PC-3 (cell line): Measurements from ENCODE around the gene NUDT1. TPM values are rescaled to one million over a fixed set of nuclear protein-coding genes. Genes with fewer than 3 reads are reported as not detected.

Source experiments
- ATAC-seq: fragments of 200-7000 bp; cut with Tn5 transposase; 2 replicates; pipeline ENCODE4 v1.9.1; 2020; ENCODE audit warnings: mild to moderate bottlenecking, moderate library complexity
- BruUV-seq: library from RNA; stranded (reverse); fragments of 400-500 nt; replicated peaks from 2 replicates; lab custom pipeline; 2021; lab: Mats Ljungman, UMichigan
- CTCF ChIA-PET: fragments of 300-600 bp; sonication (Branson Sonifier 250); formaldehyde crosslinking; loops from one replicate; lab custom pipeline; 2022; ENCODE audit warnings: antibody characterized with exemption; lab: Charles Lee
- POLR2A ChIA-PET: fragments of 300-600 bp; sonication (Branson Sonifier 250); formaldehyde crosslinking; loops from one replicate; lab custom pipeline; 2022; ENCODE audit warnings: antibody characterized with exemption; ENCODE audit not compliant: unreplicated experiment; lab: Charles Lee
- DNase-seq: peaks from one replicate; pipeline ENCODE4 v3.0.0-alpha.2; 2015
- H2AFZ ChIP-seq: fragments of 300-600 bp; sonication (generic); 2 replicates; pipeline ENCODE4 v1.6.0; 2016; ENCODE audit warnings: antibody characterized with exemption, low read length
- H3F3A ChIP-seq: fragments of 300-600 bp; sonication (generic); one replicate; pipeline ENCODE4 v1.6.0; 2017; ENCODE audit warnings: antibody characterized with exemption, low read length, control low read depth, mild to moderate bottlenecking; ENCODE audit not compliant: unreplicated experiment
- H3K27ac ChIP-seq: fragments of 300-600 bp; sonication (generic); 2 replicates; pipeline ENCODE4 v1.5.1; 2016; ENCODE audit warnings: mild to moderate bottlenecking, low read length
- H3K27me3 ChIP-seq: fragments of 300-600 bp; sonication (generic); 2 replicates; pipeline ENCODE4 v1.6.1; 2016; ENCODE audit warnings: low read length, mixed read lengths
- H3K36me3 ChIP-seq: fragments of 300-600 bp; sonication (generic); 2 replicates; pipeline ENCODE4 v1.6.1; 2016; ENCODE audit warnings: low read depth, mixed run types, low read length, mixed read lengths
- H3K4me1 ChIP-seq: fragments of 300-600 bp; sonication (generic); 2 replicates; pipeline ENCODE4 v1.5.1; 2016; ENCODE audit warnings: low read length; ENCODE audit not compliant: insufficient read depth
- H3K4me2 ChIP-seq: fragments of 300-600 bp; sonication (generic); 2 replicates; pipeline ENCODE4 v1.6.0; 2016; ENCODE audit warnings: low read length
- H3K4me3 ChIP-seq: fragments of 300-600 bp; sonication (generic); 2 replicates; pipeline ENCODE4 v1.5.1; 2016; ENCODE audit warnings: mild to moderate bottlenecking, low read length, mixed read lengths
- H3K79me2 ChIP-seq: fragments of 300-600 bp; sonication (generic); 2 replicates; pipeline ENCODE4 v1.6.1; 2017; ENCODE audit warnings: low read length, mixed read lengths
- H3K9ac ChIP-seq: fragments of 300-600 bp; sonication (generic); 2 replicates; pipeline ENCODE4 v1.6.0; 2016; ENCODE audit warnings: mild to moderate bottlenecking, low read length
- H3K9me2 ChIP-seq: fragments of 300-600 bp; sonication (generic); replicated peaks from 2 replicates; pipeline ENCODE4 v1.6.1; 2016; ENCODE audit warnings: mixed run types, low read length, mixed read lengths
- H3K9me3 ChIP-seq: fragments of 300-600 bp; sonication (generic); 2 replicates; pipeline ENCODE4 v1.6.1; 2016; ENCODE audit warnings: low read length, mixed read lengths
- H4K20me1 ChIP-seq: fragments of 300-600 bp; sonication (generic); 2 replicates; pipeline ENCODE4 v1.6.1; 2016; ENCODE audit warnings: low read length, mixed read lengths
- CTCF ChIP-seq: fragments of 300-600 bp; sonication (generic); conservative IDR thresholded peaks from 2 replicates; pipeline ENCODE4 v1.5.1; 2017; ENCODE audit warnings: antibody characterized with exemption, low read depth, mild to moderate bottlenecking, low read length
- EZH2 ChIP-seq: fragments of 300-600 bp; sonication (generic); IDR thresholded peaks from one replicate; pipeline ENCODE4 v1.6.1; 2017; ENCODE audit warnings: antibody characterized with exemption, mild to moderate bottlenecking, low read length; ENCODE audit not compliant: unreplicated experiment
- EZH2phosphoT487 ChIP-seq: fragments of 300-600 bp; sonication (generic); IDR thresholded peaks from 2 replicates; pipeline ENCODE4 v1.6.1; 2018; ENCODE audit warnings: mild to moderate bottlenecking, antibody characterized with exemption, low read length, borderline replicate concordance
- intact Hi-C: fragments of 100-400 bp; cut with micrococcal nuclease; formaldehyde crosslinking; loops from 2 replicates; pipeline ENCODE4 v1.9.0; 2023
- total RNA-seq: library from RNA; depleted of rRNA; stranded (reverse); fragments of >200 nt; gene quantifications from 2 replicates; pipeline ENCODE4 v1.2.3, GENCODE V29; 2014

NUDT1 gene
- total RNA-seq, 1 experiment from 2014 or later = 59.3 TPM

- peaks cover 32% of the 10 kb centered on the region for H3K36me3 ChIP-seq
- intact Hi-C loops = no loop called here
- no peaks in the 10 kb centered on the region for H3K9me3 ChIP-seq
- no peak overlapping the region for H3K27ac ChIP-seq
- H3K4me1 ChIP-seq = peaks cover 12% of the 10 kb centered on the region
- no peaks in the 10 kb centered on the region for H4K20me1 ChIP-seq
- no peak overlapping the region for H3K4me2 ChIP-seq
- H3K27me3 ChIP-seq = no peaks in the 10 kb centered on the region
- H3K9me2 ChIP-seq = no peaks in the 10 kb centered on the region
- no TSS peak for BruUV-seq
- POLR2A ChIA-PET = no interaction called here
- H3F3A ChIP-seq = no peaks in the 10 kb centered on the region
- no peak for TF ChIP-seq CTCF
- no peak for TF ChIP-seq EZH2phosphoT487
- no peak for TF ChIP-seq EZH2
- H3K79me2 ChIP-seq = peaks cover 58% of the 10 kb centered on the region
- no peak overlapping the region for H3K9ac ChIP-seq
- H2AFZ ChIP-seq = no peak overlapping the region
- DNase-seq (no peak), ATAC-seq (no peak)
- CTCF ChIA-PET = no interaction called here
- H3K4me3 ChIP-seq = no peak overlapping the region; the same call in 1 of the 2 replicates
These were observed 11.1 kb upstream of the NUDT1 start for GRCh38 chr7:2230882-2231281.

- peak overlapping the region; percentile 64 for H2AFZ ChIP-seq
- TF ChIP-seq CTCF = no peak
- peak overlapping the region; percentile 98 for H3K4me3 ChIP-seq
- H3K36me3 ChIP-seq = peaks cover 23% of the 10 kb centered on the region
- peaks cover 6% of the 10 kb centered on the region; the same call in 1 of the 2 replicates for H3K4me1 ChIP-seq
- no peak overlapping the region for H3K27ac ChIP-seq
- H3K27me3 ChIP-seq = no peaks in the 10 kb centered on the region
- H3K79me2 ChIP-seq = peaks cover 53% of the 10 kb centered on the region
- H3K9ac ChIP-seq = peak overlapping the region; percentile 95
- intact Hi-C loops = no loop called here
- ChIA-PET CTCF (no interaction called here), POLR2A (interaction anchor here (0.5 to 0.6 kb wide), 2 partner anchors 29 to 35 kb away, joined by 5 to 6 read pairs; no protein-coding TSS in a partner anchor)
- DNase-seq (no peak), ATAC-seq (peak; percentile 48)
- H3F3A ChIP-seq = no peaks in the 10 kb centered on the region
- H4K20me1 ChIP-seq = no peaks in the 10 kb centered on the region
- BruUV-seq = TSS peak; percentile 36
- H3K9me3 ChIP-seq = no peaks in the 10 kb centered on the region
- peak overlapping the region; percentile 90 for H3K4me2 ChIP-seq
- no peaks in the 10 kb centered on the region for H3K9me2 ChIP-seq
These were observed 9.8 kb upstream of the NUDT1 start for GRCh38 chr7:2231992-2232765.
